Endodermal cell (in vitro differentiated cells): ENCODE data around the gene CDKN2D. TPM values are rescaled to one million over a fixed set of nuclear protein-coding genes. Genes with fewer than 3 reads are reported as not detected.

ENCODE experiments used
- DNase-seq: peaks from one replicate; pipeline ENCODE4 v3.0.0-alpha.2; 2017
- H3K27ac ChIP-seq: 2 replicates; pipeline ENCODE4 v1.5.1; 2013; ENCODE audit warnings: mild to moderate bottlenecking, low read depth, low read length, moderate library complexity
- H3K27me3 ChIP-seq: 2 replicates; pipeline ENCODE4 v1.6.1; 2013; ENCODE audit warnings: mild to moderate bottlenecking, low read length, moderate library complexity; ENCODE audit not compliant: insufficient read depth, control insufficient read depth, poor library complexity, severe bottlenecking
- H3K36me3 ChIP-seq: 2 replicates; pipeline ENCODE4 v1.7.0; 2013; ENCODE audit warnings: mild to moderate bottlenecking, low read length, moderate library complexity; ENCODE audit not compliant: control insufficient read depth, insufficient read depth
- H3K4me1 ChIP-seq: one replicate; pipeline ENCODE4 v1.7.0; 2013; ENCODE audit warnings: low read length; ENCODE audit not compliant: control insufficient read depth, insufficient read depth
- H3K4me3 ChIP-seq: 2 replicates; pipeline ENCODE4 v1.5.1; 2013; ENCODE audit warnings: mild to moderate bottlenecking, low read length, moderate library complexity
- H3K9ac ChIP-seq: 2 replicates; pipeline ENCODE4 v1.6.1; 2013; ENCODE audit warnings: mild to moderate bottlenecking, low read length, moderate library complexity; ENCODE audit not compliant: poor library complexity, severe bottlenecking; ENCODE audit errors: extremely low read depth
- H3K9me3 ChIP-seq: 2 replicates; pipeline ENCODE4 v1.6.1; 2013; ENCODE audit warnings: mild to moderate bottlenecking, low read length, moderate library complexity; ENCODE audit not compliant: control insufficient read depth
- H3K27ac Mint-ChIP-seq: 2 replicates; pipeline ENCODE4 v1.8.0; 2020; ENCODE audit warnings: mixed read lengths
- H3K27me3 Mint-ChIP-seq: 2 replicates; pipeline ENCODE4 v1.8.0; 2021; ENCODE audit warnings: mild to moderate bottlenecking, mixed read lengths; ENCODE audit not compliant: insufficient read depth
- H3K36me3 Mint-ChIP-seq: 2 replicates; pipeline ENCODE4 v1.8.0; 2020; ENCODE audit warnings: low read depth, mixed read lengths
- H3K4me1 Mint-ChIP-seq: 2 replicates; pipeline ENCODE4 v1.8.0; 2020; ENCODE audit warnings: mixed read lengths
- H3K4me3 Mint-ChIP-seq: 2 replicates; pipeline ENCODE4 v1.8.0; 2020; ENCODE audit warnings: mild to moderate bottlenecking, moderate library complexity, mixed read lengths
- H3K9me3 Mint-ChIP-seq: 2 replicates; pipeline ENCODE4 v1.8.0; 2020; ENCODE audit warnings: mild to moderate bottlenecking, mixed read lengths
- WGBS, 2 experiments: methylation state at CpG; one replicate each; pipeline versions ENCODE4 v1.1.5 to v1.1.7; 2013; ENCODE audit warnings: missing lambda C conversion rate in 2 of 2, mixed read lengths in 1 of 2; ENCODE audit not compliant: insufficient coverage in 1 of 2, insufficient read length in 1 of 2; 5-methylcytosine and 5-hydroxymethylcytosine counted together
- total RNA-seq, 2 donors: library from RNA; stranded (reverse); fragmentation: NEBNext Ultra II Directional in 1 of 2; extraction: Animal tissue kit (Norgen Biotek cat#: 25700) in 1 of 2; gene quantifications; 2 replicates in 1 of 2; 3 replicates in 1 of 2; pipeline ENCODE4 v1.2.1, GENCODE V29; 2021
- TF ChIP-seq, protein P1 (sequence below): fragments of 200-600 bp; sonication (generic); conservative IDR thresholded peaks from 2 replicates; pipeline ENCODE4 v1.5.0; 2021; ENCODE audit warnings: antibody characterized with exemption, mild to moderate bottlenecking

The CDKN2D gene
- total RNA-seq, 2 donors from 2014 or later = 3.5 to 4.6 TPM

DNA sequence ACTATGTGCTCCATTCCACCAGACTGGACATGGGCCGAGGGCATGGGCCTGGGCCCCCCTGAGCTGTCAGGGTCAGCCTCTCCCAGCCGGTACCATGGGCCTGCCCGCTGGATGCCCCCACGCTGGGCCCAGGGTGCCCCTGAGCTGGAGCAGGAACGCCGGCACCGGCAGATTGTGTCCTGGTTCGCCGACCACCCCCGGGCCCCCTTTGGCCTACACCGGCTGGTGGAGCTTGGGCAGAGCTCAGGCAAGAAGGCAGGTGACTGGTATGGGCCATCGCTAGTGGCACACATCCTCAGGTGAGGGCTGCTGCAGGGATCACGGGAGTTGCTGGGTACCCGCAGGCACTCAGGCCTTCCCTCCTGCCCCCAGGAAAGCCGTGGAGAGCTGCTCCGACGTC, 22.0 kb downstream of the CDKN2D start:
- no peaks in the 10 kb centered on the region for H3K4me1 Mint-ChIP-seq

GRCh38 chr19:10544753-10545251, 24.0 kb downstream of the CDKN2D start:
- H3K36me3 Mint-ChIP-seq = peaks cover 21% of the 10 kb centered on the region
- no peaks in the 10 kb centered on the region for H3K27me3 ChIP-seq
- peak overlapping the region; percentile 85 for H3K4me3 ChIP-seq
- TF ChIP-seq, protein P1, sequence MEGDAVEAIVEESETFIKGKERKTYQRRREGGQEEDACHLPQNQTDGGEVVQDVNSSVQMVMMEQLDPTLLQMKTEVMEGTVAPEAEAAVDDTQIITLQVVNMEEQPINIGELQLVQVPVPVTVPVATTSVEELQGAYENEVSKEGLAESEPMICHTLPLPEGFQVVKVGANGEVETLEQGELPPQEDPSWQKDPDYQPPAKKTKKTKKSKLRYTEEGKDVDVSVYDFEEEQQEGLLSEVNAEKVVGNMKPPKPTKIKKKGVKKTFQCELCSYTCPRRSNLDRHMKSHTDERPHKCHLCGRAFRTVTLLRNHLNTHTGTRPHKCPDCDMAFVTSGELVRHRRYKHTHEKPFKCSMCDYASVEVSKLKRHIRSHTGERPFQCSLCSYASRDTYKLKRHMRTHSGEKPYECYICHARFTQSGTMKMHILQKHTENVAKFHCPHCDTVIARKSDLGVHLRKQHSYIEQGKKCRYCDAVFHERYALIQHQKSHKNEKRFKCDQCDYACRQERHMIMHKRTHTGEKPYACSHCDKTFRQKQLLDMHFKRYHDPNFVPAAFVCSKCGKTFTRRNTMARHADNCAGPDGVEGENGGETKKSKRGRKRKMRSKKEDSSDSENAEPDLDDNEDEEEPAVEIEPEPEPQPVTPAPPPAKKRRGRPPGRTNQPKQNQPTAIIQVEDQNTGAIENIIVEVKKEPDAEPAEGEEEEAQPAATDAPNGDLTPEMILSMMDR = no peak
- no peak overlapping the region for H3K27ac ChIP-seq
- H3K9me3 ChIP-seq = no peaks in the 10 kb centered on the region
- no peak overlapping the region for H3K27ac Mint-ChIP-seq
- H3K27me3 Mint-ChIP-seq = peaks cover 1% of the 10 kb centered on the region
- no peak overlapping the region for H3K9ac ChIP-seq
- peak; percentile 57 for DNase-seq
- no peaks in the 10 kb centered on the region for H3K4me1 Mint-ChIP-seq
- H3K4me1 ChIP-seq = no peaks in the 10 kb centered on the region
- H3K4me3 Mint-ChIP-seq = peak overlapping the region; percentile 81
- WGBS, 2 experiments = 89 to 90% methylated on average over 20 to 23 of the region's 23 CpGs
- H3K36me3 ChIP-seq = peaks cover 15% of the 10 kb centered on the region
- H3K9me3 Mint-ChIP-seq = no peaks in the 10 kb centered on the region

More for the DNA sequence above, 22.0 kb downstream of the CDKN2D start:
- Histone ChIP-seq H3K36me3 (peaks cover 15% of the 10 kb centered on the region), H3K9me3 (no peaks in the 10 kb centered on the region), H3K4me1 (no peaks in the 10 kb centered on the region), H3K9ac (no peak overlapping the region), H3K4me3 (no peak overlapping the region), H3K27me3 (no peaks in the 10 kb centered on the region), H3K27ac (no peak overlapping the region)
- Mint-ChIP-seq H3K27me3 (no peaks in the 10 kb centered on the region), H3K9me3 (no peaks in the 10 kb centered on the region), H3K4me3 (no peak overlapping the region), H3K36me3 (peaks cover 37% of the 10 kb centered on the region), H3K27ac (no peak overlapping the region)
- WGBS, 2 experiments = 96 to 98% methylated on average over 13 to 17 of the region's 17 CpGs
- DNase-seq = no peak
- TF ChIP-seq, protein P1 = no peak

- peak overlapping the region; percentile 76 for H3K9ac ChIP-seq
- Mint-ChIP-seq H3K4me1 (no peaks in the 10 kb centered on the region), H3K36me3 (peaks cover 19% of the 10 kb centered on the region), H3K27me3 (peaks cover 2% of the 10 kb centered on the region), H3K27ac (peak overlapping the region; percentile 83), H3K9me3 (no peaks in the 10 kb centered on the region), H3K4me3 (peak overlapping the region; percentile 81)
- H3K36me3 ChIP-seq = peaks cover 15% of the 10 kb centered on the region
- no peak overlapping the region for H3K27ac ChIP-seq
- no peaks in the 10 kb centered on the region for H3K9me3 ChIP-seq
- H3K4me3 ChIP-seq = peak overlapping the region; percentile 85
- H3K27me3 ChIP-seq = no peaks in the 10 kb centered on the region
- DNase-seq = peak; percentile 63
- TF ChIP-seq, protein P1 = no peak
- no peaks in the 10 kb centered on the region for H3K4me1 ChIP-seq
- WGBS, 2 experiments = 6 to 28% methylated on average over 16 to 22 of the region's 22 CpGs
Observed at GRCh38 chr19:10544242-10544752, 24.5 kb downstream of the CDKN2D start.
